Breast epithelium (tissue), 4 donors: Measurements from ENCODE around the gene NTNG1. TPM values are rescaled to one million over a fixed set of nuclear protein-coding genes. Genes with fewer than 3 reads are reported as not detected.

Source experiments
- DNase-seq, 2 donors: peaks; one replicate each; pipeline ENCODE4 v3.0.0-alpha.2; 2019; ENCODE audit warnings: low spot score in 2 of 2
- H3K27ac ChIP-seq, 2 donors: fragments of 200-600 bp; sonication (generic) in 1 of 2; one replicate each; pipeline ENCODE4 v1.5.1; 2016 to 2019; ENCODE audit warnings: mild to moderate bottlenecking in 1 of 2
- H3K27me3 ChIP-seq, 2 donors: fragments of 200-600 bp; sonication (generic) in 1 of 2; one replicate each; pipeline versions ENCODE4 v1.5.1 to v1.6.0; 2017 to 2019; ENCODE audit warnings: control low read depth in 1 of 2, mild to moderate bottlenecking in 1 of 2
- H3K36me3 ChIP-seq: fragments of 200-600 bp; one replicate; pipeline ENCODE4 v1.5.1; 2019
- H3K4me1 ChIP-seq, 2 donors: fragments of 200-600 bp; sonication (generic); one replicate each; pipeline ENCODE4 v1.5.1; 2016 to 2019; ENCODE audit warnings: control low read depth in 1 of 2
- H3K4me3 ChIP-seq, 3 donors: fragments of 200-600 bp; sonication (generic); 1 replicate in 2 of 3; 2 replicates in 1 of 3; pipeline ENCODE4 v1.5.1; 2016 to 2019; ENCODE audit warnings: mild to moderate bottlenecking in 3 of 3, moderate library complexity in 2 of 3
- H3K9me3 ChIP-seq, 2 donors: fragments of 200-600 bp; sonication (generic) in 1 of 2; one replicate each; pipeline ENCODE4 v1.5.1; 2016 to 2019; ENCODE audit warnings: control low read depth in 1 of 2
- CTCF ChIP-seq, 3 donors: fragments of 450-650 bp; IDR thresholded peaks; one replicate each; pipeline ENCODE4 v1.5.1; 2016 to 2017; ENCODE audit warnings: antibody characterized with exemption in 3 of 3, mild to moderate bottlenecking in 3 of 3, moderate library complexity in 3 of 3
- POLR2A ChIP-seq: fragments of 450-650 bp; IDR thresholded peaks from one replicate; pipeline ENCODE4 v1.6.1; 2016; ENCODE audit warnings: antibody characterized with exemption, mild to moderate bottlenecking, moderate library complexity
- POLR2AphosphoS5 ChIP-seq, 3 donors: sonication (generic); formaldehyde crosslinking; IDR thresholded peaks; one replicate each; pipeline ENCODE4 v1.6.1; 2017; ENCODE audit warnings: antibody characterized with exemption in 3 of 3
- intact Hi-C: fragments of 100-400 bp; cut with DNase I; formaldehyde crosslinking; loops from one replicate; pipeline ENCODE4 v1.15.1; 2023; ENCODE audit warnings: low total_unique reads
- total RNA-seq, 3 donors: library from RNA; depleted of rRNA; stranded (reverse); fragments of >200 nt; gene quantifications; one replicate each; pipeline ENCODE4 v1.1.0, GENCODE V29; 2016

The NTNG1 gene
- total RNA-seq, 3 donors from 2014 or later = 0.32 to 5.7 (median 0.98) TPM

- Histone ChIP-seq H3K4me3 (no peak overlapping the region), H3K36me3 (no peaks in the 10 kb centered on the region), H3K9me3 (no peaks in the 10 kb centered on the region), H3K27ac (no peak overlapping the region), H3K27me3 (no peaks in the 10 kb centered on the region), H3K4me1 (no peaks in the 10 kb centered on the region)
- intact Hi-C loops = no loop called here
- no peak for DNase-seq
- TF ChIP-seq POLR2AphosphoS5 (IDR thresholded peaks at IDR 0.05) (no peak), POLR2A (no peak), CTCF (IDR thresholded peaks at IDR 0.05) (no peak)
Measured at GRCh38 chr1:107188160-107188559, 47.3 kb downstream of the NTNG1 start.

- no peak for DNase-seq
- intact Hi-C loops = no loop called here
- Histone ChIP-seq H3K9me3 (no peaks in the 10 kb centered on the region), H3K27ac (no peak overlapping the region), H3K27me3 (no peaks in the 10 kb centered on the region), H3K36me3 (no peaks in the 10 kb centered on the region), H3K4me1 (no peaks in the 10 kb centered on the region), H3K4me3 (no peak overlapping the region)
- TF ChIP-seq POLR2AphosphoS5 (IDR thresholded peaks at IDR 0.05) = no peak
- TF ChIP-seq POLR2A = no peak
- no peak for TF ChIP-seq CTCF (IDR thresholded peaks at IDR 0.05)
Measured at GRCh38 chr1:107194380-107194779, 53.5 kb downstream of the NTNG1 start.

- TF ChIP-seq POLR2A = no peak
- no peak for TF ChIP-seq POLR2AphosphoS5 (IDR thresholded peaks at IDR 0.05)
- TF ChIP-seq CTCF (IDR thresholded peaks at IDR 0.05) = no peak
- Histone ChIP-seq H3K4me1 (no peaks in the 10 kb centered on the region), H3K27ac (no peak overlapping the region), H3K27me3 (no peaks in the 10 kb centered on the region), H3K4me3 (no peak overlapping the region), H3K36me3 (no peaks in the 10 kb centered on the region), H3K9me3 (no peaks in the 10 kb centered on the region)
- DNase-seq = no peak
- intact Hi-C loops = no loop called here
Measured at GRCh38 chr1:107195476-107195875, 54.6 kb downstream of the NTNG1 start.

- Histone ChIP-seq H3K27me3 (no peaks in the 10 kb centered on the region), H3K36me3 (no peaks in the 10 kb centered on the region), H3K4me1 (no peaks in the 10 kb centered on the region), H3K9me3 (peaks cover 0 to 6% of the 10 kb centered on the region in 2 donors), H3K4me3 (no peak overlapping the region), H3K27ac (no peak overlapping the region)
- intact Hi-C loops = no loop called here
- TF ChIP-seq POLR2AphosphoS5 (IDR thresholded peaks at IDR 0.05) (no peak), CTCF (IDR thresholded peaks at IDR 0.05) (no peak)
- DNase-seq = no peak
Measured at GRCh38 chr1:107196973-107197562, 56.2 kb downstream of the NTNG1 start.

GRCh38 chr1:107198561-107198960 lies 57.7 kb downstream of the NTNG1 start:
- intact Hi-C loops = no loop called here
- Histone ChIP-seq H3K36me3 (no peaks in the 10 kb centered on the region), H3K4me1 (no peaks in the 10 kb centered on the region), H3K27me3 (no peaks in the 10 kb centered on the region), H3K4me3 (no peak overlapping the region), H3K9me3 (peaks cover 0 to 12% of the 10 kb centered on the region in 2 donors), H3K27ac (no peak overlapping the region)
- DNase-seq = no peak
- TF ChIP-seq POLR2AphosphoS5 (IDR thresholded peaks at IDR 0.05) (no peak), POLR2A (no peak), CTCF (IDR thresholded peaks at IDR 0.05) (no peak)
